AG04450 (cell line): ENCODE data around the gene TULP1. TPM values are rescaled to one million over a fixed set of nuclear protein-coding genes. Genes with fewer than 3 reads are reported as not detected.
A peak's percentile ranks its signal among the peaks of the same experiment; 100 is the strongest.

ENCODE experiments used
- CTCF ChIA-PET: fragments of 300-600, 350-600 bp; formaldehyde crosslinking; extraction: SDS; loops from one replicate; lab custom pipeline; 2022; ENCODE audit warnings: antibody characterized with exemption, inconsistent platforms; lab: Charles Lee
- POLR2A ChIA-PET: fragments of 350-600 bp; formaldehyde crosslinking; extraction: SDS; loops from one replicate; lab custom pipeline; 2021; ENCODE audit warnings: antibody characterized with exemption, inconsistent platforms; lab: Yijun Ruan, JAX
- DNase-seq: peaks from one replicate; pipeline ENCODE4 v3.0.0-alpha.2; 2011; ENCODE audit warnings: low read depth, low spot score
- H3K27ac ChIP-seq: one replicate; pipeline ENCODE4 v1.5.1; 2012; ENCODE audit warnings: low read depth, low read length, control low read depth
- H3K27me3 ChIP-seq: one replicate; pipeline ENCODE4 v1.6.0; 2012; ENCODE audit warnings: low read length; ENCODE audit not compliant: control insufficient read depth, insufficient read depth
- H3K4me3 ChIP-seq: 2 replicates; pipeline ENCODE4 v1.5.1; 2011; ENCODE audit warnings: mild to moderate bottlenecking, low read depth, low read length, control low read depth
- H3K9me3 ChIP-seq: 2 replicates; pipeline ENCODE4 v1.5.1; 2012; ENCODE audit warnings: low read length; ENCODE audit not compliant: control insufficient read depth, insufficient read depth
- polyA plus RNA-seq: library from polyadenylated mRNA; depleted of rRNA; stranded (reverse); fragments of >200 nt; gene quantifications from 2 replicates; pipeline ENCODE4 v1.2.3, GENCODE V29; 2011
- TF ChIP-seq, protein P1 (sequence below): IDR thresholded peaks from 2 replicates; pipeline ENCODE4 v1.5.1; 2011; ENCODE audit warnings: low read depth, low read length, control low read depth, inconsistent platforms

The TULP1 gene
- polyA plus RNA-seq, 1 experiment, result not detected

DNA sequence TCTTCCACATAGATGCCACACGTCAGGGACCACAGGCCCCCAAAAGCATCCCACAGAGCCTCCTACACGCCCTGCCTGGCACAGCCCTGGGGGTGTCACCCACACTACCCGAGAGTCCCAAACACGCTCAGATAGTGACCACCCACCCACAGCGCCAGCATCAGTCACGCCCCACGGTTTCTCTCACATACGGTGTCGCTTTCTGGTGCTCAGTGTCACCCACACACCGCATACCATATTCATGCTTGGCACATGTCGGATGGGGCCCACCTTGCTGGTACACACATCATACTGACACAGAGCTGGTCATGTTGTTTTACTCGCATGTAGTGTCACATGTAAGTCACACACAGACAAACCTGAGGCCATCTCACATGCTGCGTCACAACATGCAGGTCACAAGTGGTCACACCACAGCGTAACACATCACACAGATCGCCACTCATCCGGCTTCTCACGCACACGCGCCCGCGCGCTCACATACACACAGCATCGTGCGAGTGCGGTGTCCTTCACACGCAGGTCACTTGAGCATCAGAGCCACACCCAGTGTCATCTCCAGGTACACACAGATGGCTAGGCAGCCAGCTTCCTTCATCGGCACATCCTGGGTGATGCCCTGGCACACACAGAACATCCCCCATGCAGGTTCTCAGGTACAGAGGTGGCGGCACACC is 19.3 kb downstream of the TULP1 start:
- no peak for DNase-seq
- Histone ChIP-seq H3K27ac (no peak overlapping the region), H3K9me3 (no peaks in the 10 kb centered on the region; the same call in 1 of the 2 replicates), H3K4me3 (peak overlapping the region; percentile 78), H3K27me3 (no peaks in the 10 kb centered on the region)
- TF ChIP-seq, protein P1, sequence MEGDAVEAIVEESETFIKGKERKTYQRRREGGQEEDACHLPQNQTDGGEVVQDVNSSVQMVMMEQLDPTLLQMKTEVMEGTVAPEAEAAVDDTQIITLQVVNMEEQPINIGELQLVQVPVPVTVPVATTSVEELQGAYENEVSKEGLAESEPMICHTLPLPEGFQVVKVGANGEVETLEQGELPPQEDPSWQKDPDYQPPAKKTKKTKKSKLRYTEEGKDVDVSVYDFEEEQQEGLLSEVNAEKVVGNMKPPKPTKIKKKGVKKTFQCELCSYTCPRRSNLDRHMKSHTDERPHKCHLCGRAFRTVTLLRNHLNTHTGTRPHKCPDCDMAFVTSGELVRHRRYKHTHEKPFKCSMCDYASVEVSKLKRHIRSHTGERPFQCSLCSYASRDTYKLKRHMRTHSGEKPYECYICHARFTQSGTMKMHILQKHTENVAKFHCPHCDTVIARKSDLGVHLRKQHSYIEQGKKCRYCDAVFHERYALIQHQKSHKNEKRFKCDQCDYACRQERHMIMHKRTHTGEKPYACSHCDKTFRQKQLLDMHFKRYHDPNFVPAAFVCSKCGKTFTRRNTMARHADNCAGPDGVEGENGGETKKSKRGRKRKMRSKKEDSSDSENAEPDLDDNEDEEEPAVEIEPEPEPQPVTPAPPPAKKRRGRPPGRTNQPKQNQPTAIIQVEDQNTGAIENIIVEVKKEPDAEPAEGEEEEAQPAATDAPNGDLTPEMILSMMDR, result no peak
- ChIA-PET POLR2A (no interaction called here), CTCF (no interaction called here)

DNA sequence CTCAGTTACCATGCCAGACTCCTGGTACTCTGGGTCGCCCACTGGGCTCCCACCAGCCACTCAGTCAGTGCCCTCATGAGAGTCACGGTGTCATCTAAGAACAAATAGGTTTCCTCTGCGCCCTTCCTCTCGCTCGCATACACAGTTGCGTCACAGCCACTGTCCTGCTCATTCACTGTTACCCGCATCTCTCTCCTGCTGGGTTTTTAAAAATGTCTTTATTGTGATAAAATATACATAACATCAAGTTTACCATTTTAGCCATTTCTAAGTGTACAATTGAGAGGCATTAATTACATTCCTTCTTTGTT is 19.8 kb downstream of the TULP1 start:
- ChIA-PET CTCF (interaction anchor here (0.6 kb wide), 1 partner anchor 30 kb away, joined by 7 read pairs; no protein-coding TSS in a partner anchor), POLR2A (no interaction called here)
- TF ChIP-seq, protein P1, result no peak
- no peaks in the 10 kb centered on the region; the same call in 1 of the 2 replicates for H3K9me3 ChIP-seq
- no peak overlapping the region for H3K27ac ChIP-seq
- H3K27me3 ChIP-seq, result no peaks in the 10 kb centered on the region
- no peak for DNase-seq
- H3K4me3 ChIP-seq, result no peak overlapping the region

DNA sequence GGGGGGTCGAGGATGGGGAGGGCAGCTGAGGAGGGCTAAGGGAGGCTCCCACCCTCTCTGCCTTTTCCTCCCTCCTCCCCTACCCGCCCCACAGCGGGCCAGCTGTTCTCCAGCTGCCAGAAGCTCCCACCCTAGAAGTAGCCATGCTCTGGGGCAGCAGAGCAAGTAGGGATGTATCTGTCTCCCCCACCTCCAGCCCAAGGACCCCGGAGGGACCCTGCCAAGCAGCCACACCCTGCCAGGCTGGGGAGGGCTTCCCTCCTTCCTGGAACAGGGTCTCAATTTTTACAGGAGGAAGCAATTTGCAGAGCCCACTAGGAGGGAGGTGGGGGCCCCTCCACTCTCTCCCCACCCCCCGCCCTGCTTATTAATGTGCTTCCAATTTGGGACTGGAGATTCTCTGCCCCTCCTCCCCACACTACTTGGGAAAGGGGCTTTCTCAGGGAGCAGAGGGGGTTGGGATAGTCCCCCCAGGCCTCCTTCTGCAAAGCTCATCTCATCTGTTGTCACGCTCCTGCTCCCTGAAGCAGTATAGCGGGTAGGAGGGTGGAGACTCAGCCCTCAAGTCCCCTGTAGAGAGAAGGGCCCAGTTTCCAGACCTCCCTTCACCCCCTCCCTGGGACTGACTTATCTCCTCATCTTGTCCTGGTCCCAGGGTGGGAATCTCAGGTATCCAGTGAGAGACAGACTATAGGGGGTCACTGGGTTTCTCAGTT is 20.3 kb downstream of the TULP1 start:
- no peaks in the 10 kb centered on the region for H3K27me3 ChIP-seq
- no peaks in the 10 kb centered on the region; the same call in 1 of the 2 replicates for H3K9me3 ChIP-seq
- peak overlapping the region; percentile 7 for H3K4me3 ChIP-seq
- DNase-seq, result no peak
- no peak overlapping the region for H3K27ac ChIP-seq
- ChIA-PET CTCF (interaction anchor here (0.6 to 1.7 kb wide), 2 partner anchors 25 to 30 kb away, joined by 7 read pairs; partner anchors contain the start of gene RPL10A), POLR2A (interaction anchor here (0.8 to 1.4 kb wide), 2 partner anchors 19 to 22 kb away, joined by 3 to 7 read pairs; no protein-coding TSS in a partner anchor)
- TF ChIP-seq, protein P1, result no peak

DNA sequence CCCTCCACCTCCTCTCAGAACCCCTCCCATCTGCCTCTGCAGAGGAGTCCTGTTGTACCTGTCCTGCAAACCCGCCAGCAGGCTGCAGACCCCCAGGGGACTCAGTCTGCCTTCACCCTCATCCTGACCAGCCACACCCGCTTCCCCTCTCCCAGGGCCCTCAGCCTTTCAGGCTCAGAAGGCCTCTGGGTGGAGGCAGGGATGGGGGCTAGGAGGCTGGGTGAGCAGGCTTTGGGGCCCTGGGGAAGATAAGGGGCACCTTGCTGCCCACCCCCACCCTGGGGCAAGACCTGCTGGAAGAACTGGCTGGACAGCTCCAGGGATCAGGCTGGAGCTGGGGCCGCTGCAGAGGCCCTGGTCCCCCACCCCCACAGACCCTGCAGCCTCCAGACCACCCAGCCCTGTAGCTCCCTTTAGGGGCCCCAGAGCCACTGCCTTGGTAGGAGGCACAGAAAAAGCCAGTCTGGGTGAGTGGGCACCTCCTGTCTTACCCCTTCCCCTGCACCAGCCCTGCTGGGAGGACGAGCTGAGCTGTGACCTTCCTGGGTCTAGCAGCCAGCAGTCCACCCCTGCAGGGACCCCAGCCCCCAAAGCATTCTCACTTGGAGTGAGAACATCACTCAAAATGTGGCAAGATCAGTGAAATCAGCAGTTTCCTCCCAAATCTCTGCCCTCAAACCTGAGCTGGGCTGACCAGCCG is 21.0 kb downstream of the TULP1 start:
- Histone ChIP-seq H3K27ac (no peak overlapping the region), H3K27me3 (no peaks in the 10 kb centered on the region), H3K4me3 (peak overlapping the region; percentile 7; the same call in 1 of the 2 replicates), H3K9me3 (no peaks in the 10 kb centered on the region)
- POLR2A ChIA-PET, result interaction anchor here (0.5 to 1.4 kb wide), 3 partner anchors 19 to 25 kb away, joined by 3 to 7 read pairs (median 3); no protein-coding TSS in a partner anchor
- no peak for DNase-seq
- TF ChIP-seq, protein P1, result no peak
- CTCF ChIA-PET, result interaction anchor here (1.7 kb wide), 1 partner anchor 24 kb away, joined by 7 read pairs; the partner anchor contains the start of gene RPL10A
